K562 (cell line): ENCODE measurements around the gene MGAT1. TPM values are rescaled to one million over a fixed set of nuclear protein-coding genes. Genes with fewer than 3 reads are reported as not detected.
A peak's percentile ranks its signal among the peaks of the same experiment; 100 is the strongest.

Source experiments
- CREB1 ChIP-seq, 2 experiments: sonication (generic) in 1 of 2; formaldehyde crosslinking in 1 of 2; IDR thresholded peaks; 2 replicates each; pipeline versions ENCODE4 v1.6.1 to v1.8.0; 2012 to 2022; ENCODE audit warnings: inconsistent platforms in 1 of 2, mild to moderate bottlenecking in 1 of 2, missing genetic modification reagents in 1 of 2, moderate library complexity in 1 of 2
- E2F8 ChIP-seq: fragments of 450-650 bp; IDR thresholded peaks from 2 replicates; pipeline ENCODE4 v1.7.1; 2018; ENCODE audit warnings: mild to moderate bottlenecking, low read depth; ENCODE audit not compliant: partially characterized antibody
- GTF2A2 ChIP-seq: IDR thresholded peaks from 2 replicates; pipeline ENCODE4 v1.6.1; 2016; ENCODE audit warnings: mild to moderate bottlenecking, missing genetic modification characterization, missing compliant biosample characterization
- NR2C1 ChIP-seq, 2 experiments: fragments of 450-650 bp; IDR thresholded peaks; 2 replicates each; pipeline ENCODE4 v1.6.1; 2017; ENCODE audit warnings: mild to moderate bottlenecking in 2 of 2, antibody characterized with exemption in 1 of 2, inconsistent platforms in 1 of 2, missing compliant biosample characterization in 1 of 2, missing genetic modification characterization in 1 of 2
- PBX2 ChIP-seq, 2 experiments: IDR thresholded peaks in 1 of 2; conservative IDR thresholded peaks in 1 of 2; 2 replicates each; pipeline ENCODE4 v1.6.1; 2016; ENCODE audit warnings: low read depth in 2 of 2, mild to moderate bottlenecking in 1 of 2, missing compliant biosample characterization in 1 of 2, missing genetic modification characterization in 1 of 2, moderate library complexity in 1 of 2
- POLR2AphosphoS2 ChIP-seq: IDR thresholded peaks from 2 replicates; pipeline ENCODE4 v1.6.1; 2012; ENCODE audit warnings: low read length, improper control_type of control experiment
- PPARD ChIP-seq: fragments of 250-450 bp; sonication (Bioruptor Pico); IDR thresholded peaks from 2 replicates; pipeline ENCODE4 v1.8.0; 2022; ENCODE audit warnings: inconsistent platforms, mild to moderate bottlenecking, moderate library complexity
- PYGO2 ChIP-seq: fragments of 450-650 bp; IDR thresholded peaks from 2 replicates; pipeline ENCODE4 v1.6.1; 2016; ENCODE audit warnings: mild to moderate bottlenecking, missing genetic modification characterization, moderate library complexity, missing compliant biosample characterization
- RBM17 ChIP-seq: fragments of 200-400 bp; formaldehyde crosslinking; IDR thresholded peaks from 2 replicates; pipeline ENCODE4 v1.6.1; 2017; ENCODE audit warnings: low read depth, mild to moderate bottlenecking, low read length, borderline replicate concordance
- RFX7 ChIP-seq: fragments of 250-450 bp; sonication (Bioruptor Pico); IDR thresholded peaks from 2 replicates; pipeline ENCODE4 v1.5.1; 2021; ENCODE audit warnings: mild to moderate bottlenecking
- SRSF9 ChIP-seq: fragments of 200-400 bp; formaldehyde crosslinking; IDR thresholded peaks from 2 replicates; pipeline ENCODE4 v1.6.1; 2017; ENCODE audit warnings: low read depth, low read length, borderline replicate concordance
- TARDBP ChIP-seq: fragments of 450-650 bp; IDR thresholded peaks from 2 replicates; pipeline ENCODE4 v1.6.1; 2016
- TFE3 ChIP-seq: fragments of 450-650 bp; formaldehyde crosslinking; IDR thresholded peaks from 2 replicates; pipeline ENCODE4 v1.4.0; 2020; ENCODE audit warnings: mild to moderate bottlenecking, mixed read lengths
- YBX1 ChIP-seq: fragments of 450-650 bp; IDR thresholded peaks from 2 replicates; pipeline ENCODE4 v1.7.1; 2016; ENCODE audit warnings: mild to moderate bottlenecking
- ZC3H4 ChIP-seq: sonication (generic); formaldehyde crosslinking; IDR thresholded peaks from 2 replicates; pipeline ENCODE4 v1.9.0; 2021; ENCODE audit warnings: missing genetic modification reagents, borderline replicate concordance
- ZC3H8 ChIP-seq: fragments of 450-650 bp; IDR thresholded peaks from 2 replicates; pipeline ENCODE4 v1.6.1; 2017
- ZFP1 ChIP-seq: fragments of 450-650 bp; formaldehyde crosslinking; IDR thresholded peaks from 2 replicates; pipeline ENCODE4 v1.4.0; 2020; ENCODE audit warnings: mild to moderate bottlenecking, mixed read lengths
- ZNF232 ChIP-seq: sonication (generic); formaldehyde crosslinking; IDR thresholded peaks from 2 replicates; pipeline ENCODE4 v1.8.0; 2022; ENCODE audit warnings: mild to moderate bottlenecking, missing genetic modification reagents
- ZNF24 ChIP-seq: fragments of 450-650 bp; IDR thresholded peaks from 2 replicates; pipeline ENCODE4 v1.6.1; 2016
- ZNF507 ChIP-seq: conservative IDR thresholded peaks from 2 replicates; pipeline ENCODE4 v1.6.1; 2017; ENCODE audit warnings: missing genetic modification characterization, missing compliant biosample characterization
- ZNF699 ChIP-seq: fragments of 250-450 bp; sonication (Bioruptor Pico); IDR thresholded peaks from 2 replicates; pipeline ENCODE4 v1.8.0; 2021; ENCODE audit warnings: mild to moderate bottlenecking, moderate library complexity; ENCODE audit not compliant: insufficient replicate concordance
- ZSCAN29 ChIP-seq: fragments of 450-650 bp; IDR thresholded peaks from 2 replicates; pipeline ENCODE4 v1.6.1; 2017
- polyA plus RNA-seq, 8 experiments: library from polyadenylated mRNA; depleted of rRNA in 4 of 8; stranded (reverse) in 5 of 8; unstranded in 3 of 8; fragments of >200 nt; fragmentation: Nextera tagmentation in 2 of 8; fragmentation: Illumina TruSeq in 1 of 8; extraction: Ambion mirVana in 2 of 8; extraction: Trizol in 1 of 8; gene quantifications; 2 replicates each; pipeline versions ENCODE4 v1.2.1 to v1.2.3, GENCODE V29; 2011 to 2014; ENCODE audit warnings: inconsistent platforms in 1 of 8, missing spikeins in 1 of 8
- total RNA-seq, 7 experiments: library from RNA; depleted of rRNA in 6 of 7; stranded (reverse); fragments of >200 nt in 6 of 7; fragmentation: Illumina TruSeq in 2 of 7; extraction: Trizol in 2 of 7; gene quantifications; 2 replicates each; pipeline versions ENCODE4 v1.2.1 to v1.2.3, GENCODE V29; 2011 to 2021; ENCODE audit warnings: low replicate concordance in 1 of 7

MGAT1 gene
- total and polyA plus RNA-seq, 9 of the 15 experiments (the other 6 are each of a cell fraction or from before 2014, with no cell fraction given): 3.9 to 82.7 (median 44.5) TPM

GRCh38 chr5:180802325-180803180 lies at the start of gene MGAT1 (continued):
- TF ChIP-seq TFE3 (CRISPR knock-in tag) (no peak), E2F8 (no peak), YBX1 (no peak), ZC3H8 (no peak), ZNF507 (no peak), RFX7 (CRISPR knock-in tag) (no peak), ZC3H4 (CRISPR knock-in tag) (no peak), PYGO2 (tag) (no peak), PPARD (CRISPR knock-in tag) (no peak), TARDBP (no peak), PBX2 (CRISPR knock-in tag; IDR thresholded peaks at IDR 0.05; ENCODE audit: low read depth) (no peak), PBX2 (tag; conservative IDR thresholded peaks at IDR 0.05; ENCODE audit: low read depth) (no peak), ZNF232 (no peak), ZNF699 (no peak), CREB1 (IDR thresholded peaks at IDR 0.05) (0 out of 2 replicates have a peak, but pooled peaks have one; percentile 8), CREB1 (CRISPR knock-in tag; IDR thresholded peaks at IDR 0.05) (no peak), ZFP1 (CRISPR knock-in tag) (no peak), ZSCAN29 (no peak), GTF2A2 (tag) (no peak), RBM17 (no peak), POLR2AphosphoS2 (0 out of 2 replicates have a peak, but pooled peaks have one; percentile 46), SRSF9 (no peak), ZNF24 (no peak), NR2C1 (IDR thresholded peaks at IDR 0.05) (no peak), NR2C1 (tag; IDR thresholded peaks at IDR 0.05) (no peak)
